ENCODE measurements around the gene CHST11.
A peak's percentile ranks its signal among the peaks of the same experiment; 100 is the strongest.
"Not testable (repeated sequence)": the region's sequence is repeated elsewhere in the genome, so short reads cannot be mapped to it uniquely, and the experiment has no call there.

The CHST11 gene

DNA sequence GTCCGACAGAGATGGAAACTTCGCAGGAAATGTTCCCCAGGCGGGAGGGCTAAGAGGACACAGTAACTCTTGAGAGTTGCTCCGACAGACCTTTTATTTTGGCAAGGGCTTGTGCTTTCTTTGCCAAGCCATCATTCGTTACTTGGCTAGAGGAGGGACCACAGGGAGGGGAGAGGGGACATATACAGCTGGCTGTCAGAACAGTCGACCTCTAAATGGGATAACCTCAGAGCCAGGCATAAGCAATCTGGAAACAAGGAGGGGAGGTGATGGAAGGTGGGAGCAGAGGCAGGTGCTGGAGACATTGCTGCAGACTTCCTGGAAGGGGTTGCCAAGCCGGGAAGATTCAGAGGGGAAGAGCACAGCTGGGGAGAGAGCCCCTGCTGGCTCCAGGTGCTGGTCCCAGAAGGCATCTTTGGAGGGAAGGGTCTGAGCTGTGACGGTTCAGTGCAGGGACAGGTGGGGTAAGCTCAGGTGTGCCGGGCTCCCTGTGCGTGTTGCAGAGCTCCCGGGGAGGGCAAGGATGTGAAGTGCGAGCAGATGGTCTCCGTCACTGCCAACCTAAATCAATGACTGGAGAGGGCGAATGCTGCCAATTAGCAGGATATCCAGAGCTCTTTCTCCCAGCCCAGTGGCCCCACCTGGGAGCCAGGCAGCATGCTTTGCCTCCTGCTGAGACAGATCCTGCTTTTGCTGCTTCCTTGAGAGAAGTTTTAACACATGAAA lies 50.1 kb downstream of the CHST11 start:
- DNase-seq: no peak

DNA sequence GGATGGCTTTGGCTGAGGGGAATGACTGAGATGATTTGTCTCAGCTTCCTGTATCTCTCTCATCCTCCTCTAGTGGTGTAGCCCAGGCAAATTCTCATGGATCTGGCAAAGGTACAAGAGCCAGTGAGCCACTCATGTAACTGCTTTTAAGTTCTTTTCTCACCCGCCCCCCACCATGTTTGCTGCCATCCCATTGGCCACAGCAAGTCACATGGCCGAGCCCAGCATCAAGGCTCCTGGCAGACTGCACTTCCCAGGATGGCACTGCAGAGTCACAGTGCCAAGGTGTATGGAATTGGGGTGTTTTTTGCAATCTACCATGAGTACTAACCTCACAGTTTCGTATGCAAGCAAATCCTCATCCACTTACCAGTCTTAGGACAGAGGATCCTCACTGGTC lies 50.9 kb downstream of the CHST11 start:
- no peak for DNase-seq

DNA sequence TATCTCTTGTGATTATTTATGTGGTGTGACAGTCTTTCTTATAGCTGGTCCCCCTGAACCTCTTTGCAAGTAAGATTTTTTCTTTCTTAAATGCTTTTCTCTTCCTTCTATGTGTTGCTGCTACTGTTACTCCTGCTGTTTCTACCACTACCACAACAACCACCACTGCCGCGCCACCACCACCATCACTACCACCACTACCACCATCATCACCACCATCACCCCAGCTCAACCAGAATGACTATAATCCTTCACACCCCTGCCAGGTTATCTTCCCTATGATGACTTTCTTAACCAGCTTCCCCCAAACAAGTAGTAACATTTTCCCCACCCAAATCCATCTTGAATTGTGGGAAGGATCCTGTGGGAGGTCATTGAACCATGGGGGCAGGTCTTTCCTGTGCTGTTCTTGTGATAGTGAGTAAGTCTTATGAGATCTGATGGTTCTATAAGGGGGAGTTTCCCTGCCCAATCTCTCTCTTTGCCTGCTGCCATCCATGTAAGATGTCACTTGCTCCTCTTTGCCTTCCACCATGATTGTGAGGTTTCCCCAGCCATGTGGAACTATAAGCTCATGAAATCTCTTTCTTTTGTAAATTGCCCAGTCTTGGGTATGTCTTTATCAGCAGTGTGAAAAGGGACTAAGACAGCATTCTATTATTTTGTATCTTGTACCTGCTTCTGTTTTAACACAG lies 52.2 kb downstream of the CHST11 start:
- no peak for DNase-seq

DNA sequence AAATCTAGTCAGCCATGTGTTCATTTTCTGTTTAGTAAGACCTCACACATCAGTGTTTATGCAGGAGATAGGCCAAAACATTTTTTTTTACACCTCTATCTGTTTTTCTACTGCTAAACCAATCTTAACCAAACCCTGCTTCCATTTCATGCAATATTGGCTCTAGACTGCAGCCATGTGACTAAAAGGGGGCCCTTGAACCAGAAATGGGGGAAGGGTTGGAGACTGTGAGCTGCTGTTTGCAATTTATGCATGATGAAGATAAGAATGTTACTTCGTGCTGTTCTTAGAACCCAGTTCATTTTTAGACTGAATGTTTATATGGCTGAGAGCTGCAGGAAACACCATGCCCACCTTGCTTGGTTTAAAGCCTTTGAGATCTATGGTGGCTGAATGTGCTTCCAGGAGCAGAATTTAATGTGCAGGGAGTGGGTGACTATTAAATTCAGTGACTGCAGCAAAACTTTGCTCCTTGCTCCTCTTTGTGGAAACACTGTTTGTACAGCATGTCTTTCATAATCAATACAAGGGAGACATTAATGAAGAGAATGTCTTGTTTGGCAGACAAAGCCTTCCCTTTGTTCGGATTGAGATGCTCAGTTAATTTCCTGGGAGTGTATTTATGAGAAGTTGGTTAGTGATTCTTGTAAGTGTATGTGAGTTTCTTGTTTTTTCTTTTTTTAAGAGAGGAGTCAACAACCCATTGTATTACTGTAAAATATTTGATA lies 53.6 kb downstream of the CHST11 start:
- DNase-seq: no peak

DNA sequence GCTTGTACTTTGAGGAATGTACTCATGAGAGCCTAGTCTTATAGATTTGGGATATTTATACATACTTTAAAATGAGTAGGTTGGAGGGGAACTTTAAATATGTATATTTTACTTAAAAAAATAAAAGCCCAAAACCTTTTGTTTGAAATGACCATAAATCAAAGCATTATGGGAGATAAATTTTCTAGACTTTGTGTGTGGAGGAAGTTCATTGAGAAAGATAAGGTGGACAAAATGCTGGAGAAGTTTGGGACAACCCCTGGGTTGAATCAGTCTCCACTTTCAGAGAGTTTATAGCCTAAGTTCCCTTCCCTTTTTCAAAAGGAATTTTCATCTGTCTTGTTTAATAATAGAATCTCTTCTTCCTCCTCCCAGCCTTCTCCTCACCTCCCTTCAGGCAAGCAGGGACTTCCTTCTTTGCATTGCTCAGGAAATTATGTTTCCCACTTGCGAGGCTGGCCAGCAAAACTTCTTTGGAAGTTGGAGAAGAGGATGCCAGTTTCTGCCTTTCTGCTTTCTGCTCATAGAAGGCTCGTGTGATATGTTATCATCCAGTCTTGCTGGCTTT lies 54.2 kb downstream of the CHST11 start:
- no peak for DNase-seq

DNA sequence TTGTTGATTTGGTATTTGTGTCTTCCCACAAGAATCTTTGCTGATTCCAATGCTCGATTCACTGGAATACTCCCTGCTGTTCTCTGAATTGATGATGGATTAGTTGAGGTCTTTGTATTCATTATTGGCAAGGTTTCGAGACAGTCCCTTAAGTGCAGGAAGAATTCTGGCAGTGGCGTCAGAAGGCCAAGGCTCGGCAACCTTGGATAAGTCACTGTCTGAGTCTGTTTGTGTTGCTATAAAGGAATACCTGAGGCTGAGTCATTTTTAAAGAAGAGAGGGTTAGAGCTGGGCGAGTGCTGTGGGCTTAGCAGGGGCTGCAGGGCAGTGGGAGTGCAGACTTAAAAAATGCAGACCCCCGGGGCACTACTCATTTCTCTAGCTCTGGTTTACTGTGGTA lies 56.9 kb downstream of the CHST11 start:
- no peak for DNase-seq

DNA sequence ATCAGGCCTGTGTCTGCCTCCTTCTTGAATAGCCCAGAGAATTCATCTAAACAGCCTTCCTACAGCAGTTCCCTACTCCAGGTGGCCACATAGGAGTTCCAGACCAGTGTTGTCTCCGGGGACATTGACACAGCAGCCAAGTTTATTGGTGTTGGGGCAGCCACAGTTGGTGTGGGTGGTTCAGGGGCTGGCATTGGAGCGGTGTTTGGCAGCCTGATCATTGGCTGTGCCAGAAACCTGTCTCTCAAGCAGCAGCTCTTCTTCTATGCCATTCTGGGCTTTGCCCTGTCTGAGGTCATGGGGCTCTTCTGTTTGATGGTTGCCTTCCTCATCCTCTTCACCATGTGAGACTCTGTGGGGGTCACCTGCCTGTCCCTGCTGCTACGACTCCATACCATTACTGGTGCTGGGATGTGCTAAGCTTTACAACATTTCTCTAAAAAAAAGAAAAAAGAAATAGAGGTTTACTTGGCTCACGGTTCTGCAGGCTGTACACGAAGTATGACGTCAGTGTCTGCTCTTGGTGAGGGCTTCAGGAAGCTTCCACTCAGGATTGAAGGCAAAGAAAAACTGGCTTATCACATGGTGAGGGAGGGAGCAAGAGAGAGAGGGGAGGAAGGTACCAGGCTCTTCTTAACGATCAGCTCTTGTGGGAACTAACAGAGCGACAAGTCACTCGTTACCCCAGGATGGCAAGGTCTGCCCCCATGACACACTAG lies 57.5 kb downstream of the CHST11 start:
- no peak for DNase-seq

DNA sequence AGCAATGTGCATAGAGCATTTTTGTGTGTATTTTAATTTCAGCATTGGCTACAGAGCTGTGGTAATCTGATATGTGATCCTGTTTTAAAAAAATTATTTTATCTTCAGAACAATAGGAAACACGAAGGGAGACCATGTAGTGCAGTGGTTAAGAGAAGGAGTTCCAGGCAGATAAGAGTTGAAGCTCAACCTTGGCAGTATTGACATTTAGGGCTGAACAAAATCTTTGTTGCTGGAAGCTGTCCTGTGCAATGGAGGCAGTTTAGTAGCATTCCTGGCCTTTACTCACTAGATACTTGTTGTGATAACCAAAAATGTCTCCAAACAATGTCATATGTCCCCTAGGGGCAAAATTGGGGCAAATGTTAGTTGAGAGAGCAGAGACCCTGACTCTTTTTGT lies 59.2 kb downstream of the CHST11 start:
- no peak for DNase-seq

DNA sequence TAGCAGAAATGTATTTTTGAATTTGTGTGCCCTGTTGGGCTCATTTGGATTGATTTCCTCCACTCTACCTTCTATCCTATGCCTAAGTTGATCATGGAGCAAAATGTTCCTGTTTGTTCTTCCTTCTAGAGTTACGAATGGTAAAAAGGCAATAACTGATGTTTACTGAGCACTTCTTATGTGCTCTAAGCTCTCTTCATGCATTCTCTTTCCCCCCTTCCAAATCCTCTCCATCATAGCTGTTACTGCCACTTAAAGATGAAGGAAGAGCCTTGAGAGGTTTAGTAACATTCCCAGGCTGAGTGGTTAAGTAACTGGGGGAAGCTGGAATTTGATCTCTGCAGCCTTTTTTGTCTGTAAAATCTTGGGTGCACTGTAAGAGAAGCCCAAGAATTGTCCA lies 60.1 kb downstream of the CHST11 start:
- no peak for DNase-seq

DNA sequence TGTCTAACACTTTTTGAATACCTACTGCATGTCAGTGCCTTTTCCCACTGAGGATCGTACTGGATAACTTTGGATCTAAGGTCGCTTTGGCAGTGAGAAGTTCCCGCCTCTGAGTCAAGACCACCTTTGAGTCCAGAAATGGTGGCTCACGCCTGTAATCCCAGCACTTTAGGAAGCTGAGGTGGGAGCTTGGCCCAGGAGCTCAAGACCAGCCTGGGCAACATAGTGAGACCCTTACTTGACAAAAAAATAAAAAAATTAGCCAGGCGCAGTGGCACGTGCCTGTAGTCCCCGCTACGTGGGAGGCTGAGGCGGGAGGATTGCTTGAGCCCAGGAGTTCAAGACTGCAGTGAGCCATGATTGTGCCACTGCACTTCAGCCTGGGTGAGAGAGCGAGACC lies 61.1 kb downstream of the CHST11 start:
- no peak for DNase-seq

DNA sequence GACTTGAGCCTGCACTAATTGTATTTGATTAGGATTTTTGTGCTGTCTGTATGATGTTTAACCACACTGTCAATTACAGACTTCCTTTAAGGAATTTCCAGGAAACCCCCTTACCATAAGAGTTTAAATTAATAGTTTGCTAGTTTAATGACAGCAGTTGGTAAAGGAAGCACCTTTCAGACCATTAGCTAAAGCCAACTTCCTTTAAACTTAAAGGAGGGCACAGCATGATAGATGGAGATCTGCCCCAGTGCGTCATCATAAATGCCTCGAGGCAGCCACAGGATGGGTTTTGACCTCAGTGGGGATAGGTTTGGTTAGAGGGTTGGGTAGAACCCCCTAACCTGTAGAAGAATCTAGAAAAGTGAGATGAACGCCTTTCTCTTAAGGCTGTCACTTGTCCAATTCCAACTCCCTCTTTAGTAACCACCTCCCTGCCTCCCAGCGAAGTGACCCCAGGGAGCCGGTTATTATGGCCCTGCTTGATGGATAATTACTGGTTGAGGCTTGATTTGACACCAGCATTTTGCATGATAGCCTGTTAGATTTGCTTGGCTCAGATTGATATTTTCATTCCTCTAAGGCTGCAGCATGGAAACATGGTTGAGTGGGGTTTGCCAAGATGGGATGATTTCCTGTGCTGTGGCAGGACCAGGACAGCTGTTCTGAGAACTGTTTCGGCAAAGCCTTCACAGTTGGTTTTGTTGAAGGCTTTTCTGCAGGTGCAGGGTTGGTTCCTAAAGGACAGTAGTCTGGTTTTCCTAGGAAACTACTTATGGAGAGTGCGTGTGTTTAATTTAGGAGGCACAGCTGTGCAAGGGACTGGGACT lies 62.7 kb downstream of the CHST11 start:
- DNase-seq: peak; percentile 20

DNA sequence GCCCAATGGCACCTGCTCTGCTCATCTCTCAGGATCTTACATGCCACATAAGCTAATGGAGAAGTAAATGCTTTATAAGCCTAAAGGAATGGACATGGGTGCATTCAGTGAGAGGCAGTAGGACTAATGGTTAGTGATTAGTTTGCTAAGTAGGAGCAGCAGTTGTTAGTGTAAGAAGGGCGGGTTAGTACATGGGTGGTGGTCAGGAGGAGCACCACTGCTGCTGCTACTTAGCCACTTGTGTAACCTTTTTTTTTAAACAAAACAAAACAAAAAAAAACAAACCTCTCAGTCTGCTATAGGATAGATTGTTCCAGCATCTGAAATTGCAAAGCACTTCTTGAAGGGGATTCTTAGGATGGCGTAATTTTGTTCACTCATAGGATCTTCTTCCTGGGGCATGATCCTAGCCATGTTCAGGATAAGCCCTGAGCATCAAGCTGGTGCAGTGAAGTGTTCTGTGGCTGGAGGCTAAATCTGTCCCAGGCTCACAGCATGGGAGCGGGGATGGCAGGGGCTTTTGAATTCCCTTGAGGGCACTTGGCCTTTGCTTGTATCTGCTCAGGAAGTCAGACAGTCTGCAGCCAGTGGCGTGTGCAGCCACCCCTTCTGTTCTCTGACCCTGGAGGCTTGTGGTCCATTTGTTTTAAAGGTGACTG lies 63.6 kb downstream of the CHST11 start:
- DNase-seq: no peak

DNA sequence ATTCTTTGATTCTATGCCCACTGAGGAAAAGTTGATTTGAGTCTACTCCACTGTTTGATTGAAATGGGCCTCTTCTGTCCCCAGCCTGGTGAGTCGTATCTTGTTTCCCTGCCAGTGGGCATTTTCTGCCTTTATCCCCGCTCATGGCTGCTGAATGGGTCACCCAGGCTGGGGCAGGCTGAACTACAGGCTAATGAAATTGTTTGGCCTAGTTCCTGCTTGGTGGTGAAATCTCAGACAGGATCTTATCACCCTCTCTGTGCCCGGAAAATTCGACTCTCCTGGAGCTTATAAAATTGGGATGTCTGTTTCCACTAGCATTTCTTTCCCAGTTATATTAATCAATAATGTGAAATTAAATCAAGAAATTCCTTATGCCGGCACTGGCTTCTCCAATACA lies 65.0 kb downstream of the CHST11 start:
- no peak for DNase-seq

DNA sequence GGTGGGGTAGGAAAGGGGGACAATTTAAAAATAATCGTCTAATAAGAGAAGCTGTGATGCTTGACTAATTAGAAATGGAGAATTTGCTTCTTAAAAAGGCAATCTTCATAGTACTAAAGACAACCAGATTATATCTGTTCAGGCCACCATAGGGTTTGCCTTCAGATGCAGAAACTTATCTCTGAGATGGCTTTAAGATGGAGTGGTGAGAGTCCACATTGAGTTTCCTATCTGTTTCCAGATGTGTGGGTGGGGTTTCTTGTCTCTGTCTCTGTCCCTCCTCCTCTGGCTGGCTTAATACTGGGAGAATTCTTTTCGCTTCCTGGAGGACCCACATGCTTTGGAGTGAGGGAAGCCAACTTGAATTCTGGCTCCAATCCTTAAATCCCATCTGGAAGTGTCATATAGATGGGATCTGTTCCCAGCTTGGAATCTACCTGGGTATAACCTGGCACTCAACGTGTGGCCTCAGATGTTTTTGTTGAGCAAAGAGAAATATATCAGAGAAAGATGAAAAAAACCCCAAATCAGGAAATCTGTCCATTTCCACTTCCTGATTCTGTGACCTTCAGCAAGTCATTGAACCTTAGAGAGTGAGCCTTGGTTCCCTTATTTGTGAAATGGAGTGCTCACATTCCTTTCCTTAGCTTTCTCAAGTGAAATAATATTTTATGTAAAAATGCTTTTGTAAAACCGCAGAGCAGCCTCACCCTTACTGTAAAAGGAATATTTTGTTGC lies 66.4 kb downstream of the CHST11 start:
- no peak for DNase-seq

DNA sequence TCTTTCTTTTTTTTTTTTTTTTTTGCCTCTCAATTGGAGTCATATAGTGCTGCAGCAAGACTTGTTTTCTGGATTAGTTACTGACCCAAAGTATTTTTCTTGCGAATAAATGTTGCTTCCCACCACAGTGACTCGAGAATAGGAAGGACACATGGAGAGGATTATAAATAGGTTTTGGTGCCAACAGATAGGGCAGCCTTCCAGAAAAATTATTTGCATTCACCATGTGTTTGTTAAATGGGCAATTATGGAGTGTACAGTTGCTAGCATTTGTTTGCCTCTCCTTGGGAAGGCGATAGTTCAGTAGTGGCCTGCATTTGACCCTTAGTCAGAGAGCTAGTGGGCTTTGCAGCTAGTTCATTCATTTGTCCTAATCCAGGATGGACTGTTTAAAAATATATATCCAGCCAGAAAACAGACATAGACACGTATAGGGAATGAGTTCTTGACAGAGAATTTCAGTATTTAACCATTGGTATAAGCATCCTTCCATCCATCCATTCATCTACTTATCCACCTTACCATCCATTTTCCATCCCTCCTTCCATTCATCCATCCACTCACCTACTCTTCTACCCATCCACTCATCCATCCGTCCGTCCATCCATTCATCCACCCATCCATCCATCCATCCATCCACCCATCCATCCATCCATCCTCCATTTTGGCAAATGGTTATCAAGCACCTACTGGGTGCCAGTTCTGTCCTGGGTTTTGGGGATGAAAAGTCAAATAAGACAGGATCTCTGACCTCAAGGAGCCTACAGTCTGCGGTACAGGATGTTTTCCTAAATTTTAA lies 67.5 kb downstream of the CHST11 start:
- DNase-seq: no peak

DNA sequence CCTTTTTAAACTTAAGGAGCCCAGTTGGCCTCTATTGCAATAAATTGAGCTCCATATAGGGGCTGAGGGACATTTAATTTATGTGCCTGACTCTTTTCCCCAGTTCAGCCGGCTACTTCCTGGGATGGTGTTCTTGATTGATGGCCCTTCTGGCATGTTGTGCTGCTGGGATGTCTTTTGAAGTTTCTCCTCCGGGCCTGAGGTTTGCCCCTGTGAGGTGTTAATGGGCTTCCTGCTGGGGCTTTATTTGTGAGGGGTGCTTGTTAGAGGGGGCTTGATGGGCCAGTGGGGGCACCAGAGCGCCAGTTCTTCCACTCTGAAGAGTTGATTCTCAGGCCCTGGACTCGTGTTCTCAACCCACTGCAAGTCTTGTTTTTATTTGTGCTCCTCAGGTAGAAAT lies 69.6 kb downstream of the CHST11 start:
- DNase-seq: no peak

DNA sequence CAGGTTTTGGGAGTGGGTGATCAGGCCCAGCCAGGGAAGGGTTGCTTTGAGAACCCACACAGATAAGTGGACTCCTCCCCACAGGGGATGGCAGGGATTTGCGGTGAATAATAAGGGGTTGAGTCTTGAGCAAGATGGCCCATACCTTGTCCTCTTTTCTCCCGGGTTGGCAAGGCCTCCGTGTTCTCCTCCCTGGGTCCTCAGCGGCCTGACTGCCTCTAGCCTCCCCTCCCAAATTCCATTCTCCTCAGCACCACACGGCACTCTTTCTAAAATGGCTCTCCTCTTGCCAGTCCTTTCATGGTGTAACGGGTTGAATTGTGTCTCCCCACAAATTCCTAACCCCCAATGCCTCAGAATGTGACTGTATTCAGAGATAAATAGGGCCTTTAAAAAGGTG lies 70.0 kb downstream of the CHST11 start:
- no peak for DNase-seq

DNA sequence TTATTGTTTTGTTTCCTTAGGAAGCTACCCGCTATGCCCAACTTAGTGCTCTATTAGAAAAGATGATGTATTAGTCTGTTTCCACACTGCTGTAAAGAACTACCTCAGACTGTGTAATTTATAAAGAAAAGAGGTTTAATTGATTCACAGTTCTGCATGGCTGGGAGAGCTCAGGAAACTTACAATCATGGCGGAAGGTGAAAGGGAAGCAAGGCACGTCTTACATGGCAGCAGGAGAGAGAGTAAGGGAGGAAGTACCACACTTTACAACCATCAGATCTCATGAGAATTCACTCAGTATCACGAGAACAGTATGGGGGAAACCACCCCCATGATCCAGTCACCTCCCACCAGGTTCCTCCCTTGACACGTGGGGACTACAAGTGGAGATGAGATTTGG lies 70.9 kb downstream of the CHST11 start:
- not testable (repeated sequence) for DNase-seq

DNA sequence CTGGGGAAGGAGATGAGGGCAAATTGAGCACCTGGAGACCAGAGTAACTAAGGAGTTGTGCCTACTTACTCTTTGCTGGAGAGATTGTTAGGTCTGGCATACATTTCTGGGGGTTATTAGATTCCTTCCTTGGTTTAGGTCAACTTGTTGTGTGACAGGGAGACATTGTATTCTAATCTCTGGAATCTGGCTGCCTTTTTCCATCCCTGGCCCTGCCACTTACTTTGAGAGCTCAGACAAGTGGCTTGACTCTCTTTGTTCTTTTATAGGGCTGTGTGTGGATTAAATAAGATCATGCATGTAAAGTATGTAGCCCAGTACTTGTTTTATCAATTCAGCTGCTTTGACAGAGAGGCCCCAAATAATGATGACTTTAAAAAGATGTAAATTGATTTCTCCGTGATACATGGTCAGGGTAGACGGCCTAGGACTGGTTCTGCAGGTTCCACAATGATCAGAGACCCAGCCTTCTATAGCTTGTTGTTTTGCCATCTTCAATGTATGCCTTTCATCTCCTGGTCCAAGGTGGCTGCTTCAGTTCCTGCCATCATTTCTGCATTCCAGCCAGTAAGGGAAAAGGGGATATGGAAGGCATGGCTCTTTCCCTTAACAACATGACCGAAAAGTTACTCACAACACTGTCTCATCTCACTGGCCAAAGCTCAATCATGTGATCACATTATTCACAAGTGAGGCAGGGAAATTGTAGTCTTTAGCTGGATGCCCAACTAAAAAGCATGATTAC lies 72.6 kb downstream of the CHST11 start:
- no peak for DNase-seq
